OCI-LY7 (cell line): ENCODE data around the gene ZNF652. TPM values are rescaled to one million over a fixed set of nuclear protein-coding genes. Genes with fewer than 3 reads are reported as not detected.
"Not testable (repeated sequence)": the region's sequence is repeated elsewhere in the genome, so short reads cannot be mapped to it uniquely, and the experiment has no call there.

ENCODE experiments used
- BruUV-seq: library from RNA; stranded (reverse); fragments of 400-500 nt; replicated peaks from 2 replicates; lab custom pipeline; 2021; lab: Mats Ljungman, UMichigan
- CTCF ChIA-PET: fragments of 300-600 bp; sonication (Branson Sonifier 250); formaldehyde crosslinking; loops from one replicate; lab custom pipeline; 2022; ENCODE audit warnings: antibody characterized with exemption; ENCODE audit not compliant: unreplicated experiment; lab: Charles Lee
- POLR2A ChIA-PET: fragments of 300-600 bp; sonication (Branson Sonifier 250); formaldehyde crosslinking; loops from one replicate; lab custom pipeline; 2022; ENCODE audit warnings: antibody characterized with exemption; lab: Charles Lee
- DNase-seq: peaks from one replicate; pipeline ENCODE4 v3.0.0-alpha.2; 2015; ENCODE audit warnings: low spot score
- H2AFZ ChIP-seq: fragments of 200-600 bp; sonication (generic), shearing (Covaris generic); 2 replicates; pipeline ENCODE4 v1.6.1; 2014; ENCODE audit warnings: mild to moderate bottlenecking, antibody characterized with exemption, low read length, moderate library complexity
- H3K27ac ChIP-seq: fragments of 200-600 bp; sonication (generic); 2 replicates; pipeline ENCODE4 v1.5.1; 2014; ENCODE audit warnings: mixed run types, low read depth, mild to moderate bottlenecking, moderate library complexity, low read length, inconsistent platforms; ENCODE audit not compliant: poor library complexity, severe bottlenecking
- H3K36me3 ChIP-seq: fragments of 200-600 bp; sonication (generic); 2 replicates; pipeline ENCODE4 v1.6.1; 2014; ENCODE audit warnings: mild to moderate bottlenecking, antibody characterized with exemption, low read length, moderate library complexity, mixed read lengths; ENCODE audit not compliant: insufficient read depth
- H3K4me1 ChIP-seq: fragments of 200-600 bp; sonication (generic); 2 replicates; pipeline ENCODE4 v1.5.1; 2014; ENCODE audit warnings: mild to moderate bottlenecking, low read length; ENCODE audit not compliant: insufficient read depth, poor library complexity, severe bottlenecking
- H3K4me2 ChIP-seq: fragments of 200-600 bp; sonication (generic); 2 replicates; pipeline ENCODE4 v1.6.1; 2014; ENCODE audit warnings: mild to moderate bottlenecking, low read length
- H3K4me3 ChIP-seq: fragments of 200-600 bp; sonication (generic); 2 replicates; pipeline ENCODE4 v1.5.1; 2014; ENCODE audit warnings: mild to moderate bottlenecking, low read depth, low read length; ENCODE audit not compliant: poor library complexity, severe bottlenecking
- H3K79me2 ChIP-seq: fragments of 200-600 bp; sonication (generic); 2 replicates; pipeline ENCODE4 v1.6.1; 2016; ENCODE audit warnings: low read depth, mild to moderate bottlenecking, low read length, moderate library complexity, mixed read lengths; ENCODE audit not compliant: insufficient read depth
- H3K9me2 ChIP-seq: fragments of 200-600 bp; sonication (generic); 2 replicates; pipeline ENCODE4 v1.6.1; 2016; ENCODE audit warnings: mild to moderate bottlenecking, low read length, mixed read lengths; ENCODE audit not compliant: insufficient read depth
- H3K9me3 ChIP-seq: fragments of 200-600 bp; sonication (generic); 2 replicates; pipeline ENCODE4 v1.6.1; 2014; ENCODE audit warnings: mild to moderate bottlenecking, mixed run types, low read length, mixed read lengths
- H4K20me1 ChIP-seq: fragments of 200-600 bp; sonication (generic); 2 replicates; pipeline ENCODE4 v1.6.1; 2014; ENCODE audit warnings: mild to moderate bottlenecking, antibody characterized with exemption, low read length, moderate library complexity, mixed read lengths; ENCODE audit not compliant: insufficient read depth
- EZH2phosphoT487 ChIP-seq: fragments of 200-600 bp; sonication (generic); IDR thresholded peaks from 2 replicates; pipeline ENCODE4 v1.6.1; 2018; ENCODE audit warnings: low read depth, borderline replicate concordance, mild to moderate bottlenecking, mixed run types, antibody characterized with exemption, low read length, moderate library complexity, mixed read lengths
- intact Hi-C: fragments of 100-400 bp; cut with micrococcal nuclease; formaldehyde crosslinking; loops from one replicate; pipeline ENCODE4 v1.10.0; 2022; ENCODE audit not compliant: unreplicated experiment
- total RNA-seq, 2 experiments: library from RNA; depleted of rRNA in 1 of 2; stranded (reverse); fragments of >200 nt in 1 of 2; shearing (Covaris generic) in 1 of 2; gene quantifications; 2 replicates each; pipeline ENCODE4 v1.2.3, GENCODE V29; 2014 to 2022
- TF ChIP-seq, protein P1 (sequence below): fragments of 200-600 bp; sonication (generic); conservative IDR thresholded peaks from 2 replicates; pipeline ENCODE4 v1.5.1; 2014; ENCODE audit warnings: mild to moderate bottlenecking, antibody characterized with exemption, low read length, moderate library complexity, mixed read lengths

The ZNF652 gene
- total RNA-seq, 2 experiments from 2014 or later = 36.8 to 69.7 TPM

DNA sequence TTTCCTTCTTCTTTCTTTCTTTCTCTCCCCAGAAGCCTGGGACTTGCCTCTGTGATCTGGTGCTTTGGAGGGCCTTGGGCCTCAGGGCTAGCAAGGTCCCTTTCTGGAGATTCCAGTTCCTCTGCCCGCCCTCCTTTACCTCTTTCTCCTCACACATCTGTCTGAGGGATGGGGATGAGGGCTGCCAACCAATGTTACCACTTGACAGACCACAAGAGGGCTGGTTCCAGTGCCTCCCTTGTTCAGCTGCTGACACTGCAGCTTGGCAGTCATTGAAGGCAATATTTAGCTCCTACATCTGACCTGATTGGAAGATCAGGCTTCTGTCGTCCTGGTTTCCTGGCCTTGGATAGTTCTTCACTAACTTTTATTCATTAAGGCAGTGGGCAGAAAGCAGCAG lies 3.6 kb upstream of the ZNF652 start:
- peaks cover 4% of the 10 kb centered on the region for H3K79me2 ChIP-seq
- intact Hi-C loops = no loop called here
- H4K20me1 ChIP-seq = peaks cover 2% of the 10 kb centered on the region; the same call in 1 of the 2 replicates
- H3K36me3 ChIP-seq = no peaks in the 10 kb centered on the region
- no peak overlapping the region for H2AFZ ChIP-seq
- H3K4me3 ChIP-seq = no peak overlapping the region
- TF ChIP-seq, protein P1, sequence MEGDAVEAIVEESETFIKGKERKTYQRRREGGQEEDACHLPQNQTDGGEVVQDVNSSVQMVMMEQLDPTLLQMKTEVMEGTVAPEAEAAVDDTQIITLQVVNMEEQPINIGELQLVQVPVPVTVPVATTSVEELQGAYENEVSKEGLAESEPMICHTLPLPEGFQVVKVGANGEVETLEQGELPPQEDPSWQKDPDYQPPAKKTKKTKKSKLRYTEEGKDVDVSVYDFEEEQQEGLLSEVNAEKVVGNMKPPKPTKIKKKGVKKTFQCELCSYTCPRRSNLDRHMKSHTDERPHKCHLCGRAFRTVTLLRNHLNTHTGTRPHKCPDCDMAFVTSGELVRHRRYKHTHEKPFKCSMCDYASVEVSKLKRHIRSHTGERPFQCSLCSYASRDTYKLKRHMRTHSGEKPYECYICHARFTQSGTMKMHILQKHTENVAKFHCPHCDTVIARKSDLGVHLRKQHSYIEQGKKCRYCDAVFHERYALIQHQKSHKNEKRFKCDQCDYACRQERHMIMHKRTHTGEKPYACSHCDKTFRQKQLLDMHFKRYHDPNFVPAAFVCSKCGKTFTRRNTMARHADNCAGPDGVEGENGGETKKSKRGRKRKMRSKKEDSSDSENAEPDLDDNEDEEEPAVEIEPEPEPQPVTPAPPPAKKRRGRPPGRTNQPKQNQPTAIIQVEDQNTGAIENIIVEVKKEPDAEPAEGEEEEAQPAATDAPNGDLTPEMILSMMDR = peak; percentile 66
- no peak for TF ChIP-seq EZH2phosphoT487
- ChIA-PET POLR2A (interaction anchor here (0.6 kb wide), 1 partner anchor 25 kb away, joined by 4 read pairs; no protein-coding TSS in a partner anchor), CTCF (no interaction called here)
- no peaks in the 10 kb centered on the region for H3K9me3 ChIP-seq
- H3K27ac ChIP-seq = no peak overlapping the region
- peak; percentile 58 for DNase-seq
- no peak overlapping the region for H3K4me2 ChIP-seq
- H3K9me2 ChIP-seq = no peaks in the 10 kb centered on the region
- H3K4me1 ChIP-seq = peaks cover 16% of the 10 kb centered on the region
- BruUV-seq = no TSS peak

DNA sequence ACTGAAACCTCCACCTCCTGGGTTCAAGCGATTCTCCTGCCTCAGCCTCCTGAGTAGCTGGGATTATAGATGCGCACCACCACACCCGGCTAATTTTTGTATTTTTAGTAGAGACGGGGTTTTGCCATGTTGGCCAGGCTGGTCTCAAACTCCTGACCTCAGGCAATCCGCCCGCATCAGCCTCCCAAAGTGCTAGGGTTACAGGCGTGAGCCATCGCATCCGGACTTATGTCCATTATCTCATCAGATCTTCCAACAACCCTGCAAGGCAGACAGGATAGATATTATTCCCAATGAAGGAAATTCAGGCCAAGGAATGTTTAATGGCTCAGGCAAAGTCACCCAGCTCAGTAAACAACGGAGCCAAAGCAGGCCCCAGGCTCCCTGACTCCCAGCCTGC lies 3.1 kb upstream of the ZNF652 start:
- H4K20me1 ChIP-seq, H3K4me2 ChIP-seq, H3K36me3 ChIP-seq, intact Hi-C loops, CTCF ChIA-PET, H3K9me2 ChIP-seq, BruUV-seq, H2AFZ ChIP-seq, H3K9me3 ChIP-seq, H3K4me3 ChIP-seq, H3K79me2 ChIP-seq, H3K27ac ChIP-seq, DNase-seq: not testable (repeated sequence)
- H3K4me1 ChIP-seq = peaks cover 16% of the 10 kb centered on the region
- POLR2A ChIA-PET = interaction anchor here (0.7 kb wide), 1 partner anchor 35 kb away, joined by 5 read pairs; no protein-coding TSS in a partner anchor

- H3K9me2 ChIP-seq = no peaks in the 10 kb centered on the region
- H3K79me2 ChIP-seq = peaks cover 20% of the 10 kb centered on the region
- POLR2A ChIA-PET = interaction anchor here (0.8 kb wide), 1 partner anchor 25 kb away, joined by 3 read pairs; no protein-coding TSS in a partner anchor
- H3K4me2 ChIP-seq = no peak overlapping the region
- no peaks in the 10 kb centered on the region for H3K36me3 ChIP-seq
- CTCF ChIA-PET = interaction anchor here (0.6 kb wide), 1 partner anchor 41 kb away, joined by 3 read pairs; no protein-coding TSS in a partner anchor
- H3K27ac ChIP-seq = no peak overlapping the region
- H2AFZ ChIP-seq = no peak overlapping the region
- TF ChIP-seq, protein P1 = peak; percentile 54
- TF ChIP-seq EZH2phosphoT487 = no peak
- no peaks in the 10 kb centered on the region for H3K9me3 ChIP-seq
- DNase-seq = no peak
- no TSS peak for BruUV-seq
- no peak overlapping the region for H3K4me3 ChIP-seq
- H3K4me1 ChIP-seq = peaks cover 24% of the 10 kb centered on the region
- peaks cover 17% of the 10 kb centered on the region for H4K20me1 ChIP-seq
- intact Hi-C loops = no loop called here
These were observed 2.1 kb upstream of the ZNF652 start for GRCh38 chr17:49364119-49364518.
